ENCODE data around the gene CMTM8.

DNA sequence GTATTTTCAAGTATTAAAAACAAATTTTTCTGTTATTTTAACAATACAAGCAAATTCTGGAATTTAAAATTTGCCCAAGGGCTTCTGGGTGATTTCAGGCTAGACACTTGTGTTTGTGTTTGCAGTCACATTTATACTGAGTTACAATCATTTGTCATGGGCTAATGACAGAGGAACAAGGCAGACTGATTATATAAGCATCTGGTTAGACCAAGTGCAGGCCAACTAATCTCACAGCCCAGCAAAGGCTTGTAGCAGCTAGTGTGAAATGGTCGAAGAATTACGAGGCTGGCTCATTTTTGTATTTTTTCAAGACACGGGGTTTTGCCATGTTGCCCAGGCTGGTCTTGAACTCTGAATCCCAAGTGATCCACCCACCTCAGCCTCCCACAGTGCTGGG lies 52.1 kb downstream of the CMTM8 start:
- no peak for TF ChIP-seq POLR2A (IDR thresholded peaks at IDR 0.05; ENCODE audit: low read length)
- TF ChIP-seq GATA1 (IDR thresholded peaks at IDR 0.05; ENCODE audit: low read depth, low read length): no peak
